ENCODE measurements around the gene HLF.

Gene HLF

DNA sequence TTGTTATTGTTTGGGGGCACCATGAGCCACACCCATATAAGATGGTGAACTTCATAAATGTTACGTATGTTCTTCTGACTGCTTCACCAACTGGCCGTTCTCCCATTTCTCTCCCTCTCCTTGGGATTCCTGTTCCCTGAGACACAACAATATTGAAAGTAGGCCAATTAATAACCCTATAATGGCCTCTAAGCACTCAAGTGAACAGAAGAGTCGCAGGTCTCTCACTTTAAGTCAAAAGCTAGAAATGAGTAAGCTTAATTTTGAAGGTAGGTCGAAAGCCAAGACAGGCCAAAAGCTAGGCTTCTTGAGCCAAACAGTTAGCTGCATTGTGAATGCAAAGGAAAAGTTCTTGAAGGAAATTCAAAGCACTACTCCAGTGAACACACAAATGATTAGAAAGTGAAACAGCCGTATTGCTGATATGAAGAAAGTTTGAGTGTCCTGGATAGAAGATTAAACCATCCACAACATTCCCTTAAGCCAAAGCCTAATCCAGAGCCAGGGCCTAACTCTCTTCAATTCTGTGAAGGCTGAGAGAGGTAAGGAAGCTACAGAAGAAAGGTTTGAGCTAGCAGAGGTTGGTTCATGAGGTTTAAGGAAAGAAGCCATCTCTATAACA, 25.8 kb downstream of the HLF start:
- DNase-seq (ENCODE audit: low spot score) = no peak

- no peak for DNase-seq (ENCODE audit: low spot score)
These were observed 26.4 kb downstream of the HLF start for GRCh38 chr17:55291114-55291507.

- no peak for DNase-seq (ENCODE audit: low spot score)
These were observed 27.3 kb downstream of the HLF start for GRCh38 chr17:55292094-55292493.

DNA sequence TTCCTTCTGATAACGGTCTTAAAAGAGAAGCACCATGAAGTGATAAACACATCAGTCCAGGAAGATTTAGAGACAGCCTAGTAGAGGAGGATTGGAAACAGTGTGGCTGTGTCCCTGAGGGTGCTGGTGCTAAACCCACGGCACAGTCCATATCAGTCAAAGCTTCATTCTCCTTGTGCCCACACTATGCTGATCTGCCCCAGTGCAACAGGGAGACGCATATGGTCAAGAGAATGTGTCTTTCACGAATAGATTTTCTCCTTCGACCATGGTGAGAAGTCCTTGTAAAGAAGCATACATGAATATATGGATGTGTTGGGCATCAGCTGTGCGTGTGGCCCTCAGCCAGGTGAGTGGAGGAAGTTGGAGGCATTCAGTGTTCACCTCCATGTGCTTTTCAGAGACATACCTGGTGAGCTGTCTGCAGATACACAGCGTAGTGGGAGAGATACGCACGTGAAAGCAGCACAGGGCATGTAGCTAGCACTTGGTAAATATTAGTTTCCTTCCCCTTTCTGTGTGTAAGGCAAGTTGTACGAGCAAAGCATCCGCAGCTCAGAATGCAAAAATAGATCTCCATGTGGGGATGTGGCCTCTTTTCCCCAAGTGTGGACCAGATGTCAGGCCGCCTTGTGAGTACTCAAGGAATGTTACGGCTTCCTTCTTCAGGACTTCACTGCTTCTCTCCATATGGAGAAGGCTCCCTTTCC, 29.4 kb downstream of the HLF start:
- DNase-seq (ENCODE audit: low spot score) = no peak

- peak; percentile 42 for DNase-seq (ENCODE audit: low spot score)
These were observed 30.8 kb downstream of the HLF start for GRCh38 chr17:55295411-55296170.

GRCh38 chr17:55296171-55296695, 31.5 kb downstream of the HLF start:
- no peak for DNase-seq (ENCODE audit: low spot score)

DNA sequence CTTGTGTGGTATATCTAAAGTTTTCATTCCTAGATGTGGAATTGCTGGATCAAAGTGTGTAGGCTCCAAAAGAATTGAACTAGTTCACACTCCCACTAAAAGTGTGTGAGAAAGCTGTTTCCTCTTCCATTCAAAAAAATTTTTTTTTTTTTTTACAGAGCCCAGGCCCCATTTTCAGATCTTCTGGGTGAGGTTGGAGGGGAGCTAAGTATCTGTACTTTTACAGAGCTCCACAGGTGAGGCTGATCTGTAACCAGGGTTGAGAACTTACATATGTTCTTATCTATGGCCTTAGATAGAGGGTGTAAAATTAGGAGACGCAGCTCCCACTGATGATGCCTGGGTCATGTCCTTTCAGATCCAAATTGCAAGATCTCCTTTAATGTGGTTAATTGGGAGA, 31.9 kb downstream of the HLF start:
- DNase-seq (ENCODE audit: low spot score) = no peak

- no peak for DNase-seq (ENCODE audit: low spot score)
These were observed 33.5 kb downstream of the HLF start for GRCh38 chr17:55298111-55298730.

GRCh38 chr17:55299162-55299838, 34.5 kb downstream of the HLF start:
- DNase-seq (ENCODE audit: low spot score) = no peak

DNA sequence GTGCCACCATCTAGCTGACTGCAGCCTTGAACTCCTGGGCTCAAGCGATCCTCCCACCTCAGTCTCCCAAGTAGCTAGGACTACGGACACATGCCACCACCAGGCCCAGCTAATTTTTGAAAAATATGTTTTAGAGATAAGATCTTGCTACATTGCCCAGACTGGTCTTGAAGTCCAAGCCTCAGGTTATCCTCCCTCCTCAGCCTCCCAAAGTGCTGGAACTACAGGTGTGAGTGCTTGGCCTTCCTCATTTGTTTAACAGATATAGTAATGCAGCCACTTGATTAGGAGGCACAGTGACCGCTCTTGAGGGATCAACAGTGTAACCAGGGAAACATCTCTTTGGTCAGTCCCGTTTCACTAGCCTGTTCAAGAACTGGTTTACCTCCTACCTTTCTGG, 35.1 kb downstream of the HLF start:
- DNase-seq (ENCODE audit: low spot score) = no peak

- no peak for DNase-seq (ENCODE audit: low spot score)
These were observed 35.9 kb downstream of the HLF start for GRCh38 chr17:55300479-55301290.

DNA sequence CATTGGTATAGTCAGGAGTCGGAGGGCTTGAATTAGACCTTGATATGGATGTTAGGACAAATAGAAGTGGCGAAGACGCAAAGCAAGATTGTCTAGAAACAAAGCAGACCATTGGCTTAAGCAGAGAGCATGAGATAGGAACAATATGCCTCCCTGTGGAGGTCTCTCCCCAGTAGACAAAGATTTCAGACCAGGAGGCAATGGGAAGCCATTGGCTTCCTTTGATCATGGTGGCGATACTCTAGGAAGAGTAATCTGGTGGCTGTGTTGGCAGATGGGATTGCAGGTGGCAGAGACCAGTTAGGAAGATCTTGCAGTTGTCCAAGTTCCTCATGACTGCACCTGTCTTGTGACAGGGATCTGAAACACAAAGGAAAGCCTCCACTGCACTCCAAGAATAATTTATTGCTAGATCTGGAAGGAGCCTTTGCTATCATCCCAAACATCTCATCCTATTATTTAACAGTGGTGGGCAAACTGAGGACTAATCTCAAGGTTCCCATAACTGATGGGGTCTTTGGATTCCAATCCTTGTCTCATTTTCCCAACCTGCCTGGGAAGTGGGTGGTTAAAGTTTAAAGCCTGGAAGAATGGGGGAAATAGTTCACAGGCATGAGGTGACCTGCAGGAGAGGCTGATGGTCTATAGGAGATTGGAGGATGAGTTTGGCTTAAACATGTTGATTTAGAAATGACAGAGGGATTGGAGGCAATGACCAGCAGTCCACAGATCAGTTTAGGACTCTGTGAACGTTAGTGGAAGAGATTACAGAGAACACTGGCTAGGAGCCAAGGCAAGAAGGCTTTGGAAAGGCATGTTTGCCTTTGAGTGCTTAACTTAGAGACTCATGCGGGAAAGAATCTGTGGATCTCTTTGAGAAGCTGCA, 37.0 kb downstream of the HLF start:
- no peak for DNase-seq (ENCODE audit: low spot score)

- no peak for DNase-seq (ENCODE audit: low spot score)
These were observed 37.6 kb downstream of the HLF start for GRCh38 chr17:55302407-55302787.

DNA sequence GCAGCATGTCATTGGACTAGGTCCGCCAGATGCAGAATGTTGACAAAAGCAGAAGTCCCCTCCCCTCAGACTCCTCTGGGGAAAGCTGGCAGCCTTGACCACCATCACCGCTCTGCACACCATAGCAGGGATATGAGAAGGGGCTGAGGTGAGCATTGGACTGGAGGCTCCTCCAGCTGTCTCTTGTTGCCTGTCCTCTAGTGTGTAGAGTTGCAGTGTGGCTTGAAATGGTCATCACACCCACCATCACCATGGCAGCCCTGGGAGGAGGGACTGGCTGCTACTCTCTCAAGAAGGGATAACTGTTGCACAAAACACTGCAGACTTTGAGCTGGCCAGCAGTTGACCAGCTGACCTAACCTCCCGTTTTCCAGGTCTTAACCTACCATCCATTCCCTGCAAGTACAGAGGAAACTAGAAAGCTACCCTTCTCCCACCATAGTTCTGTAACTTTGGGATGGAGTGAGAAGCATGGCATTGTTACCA, 38.3 kb downstream of the HLF start:
- no peak for DNase-seq (ENCODE audit: low spot score)

- no peak for DNase-seq (ENCODE audit: low spot score)
These were observed 39.0 kb downstream of the HLF start for GRCh38 chr17:55303701-55304145.

DNA sequence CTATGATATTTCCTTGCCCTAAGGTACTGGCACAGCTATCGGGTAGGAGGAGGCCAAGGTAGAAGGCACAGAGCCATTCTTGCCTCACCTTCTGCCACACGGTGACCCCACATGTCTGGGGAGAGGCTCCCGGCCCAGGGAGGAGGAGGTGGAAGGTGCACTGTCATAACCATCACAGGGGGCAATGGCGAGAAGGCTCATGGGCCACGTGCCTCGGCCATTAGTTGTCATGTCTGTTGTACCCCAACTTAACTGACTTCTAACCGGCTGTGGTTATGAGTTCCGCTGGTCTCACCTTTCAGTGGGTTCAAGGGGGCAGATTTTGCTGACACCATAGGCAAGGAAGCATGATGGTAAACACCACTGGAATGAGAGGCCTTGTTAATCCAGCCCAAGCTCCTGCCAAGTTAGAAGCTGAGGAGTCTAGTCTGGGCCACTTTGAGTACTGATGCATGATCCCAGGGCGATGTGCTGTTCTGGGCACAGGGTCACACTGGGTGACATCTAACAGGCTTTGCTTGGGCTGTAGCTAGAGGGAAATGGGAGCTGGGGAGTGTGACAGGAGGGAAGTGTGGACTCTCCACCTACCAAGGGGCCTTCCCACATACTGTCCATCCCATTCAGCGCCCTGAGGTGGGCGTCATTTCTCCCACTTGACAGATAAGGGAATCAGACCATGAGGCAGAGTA, 39.6 kb downstream of the HLF start:
- no peak for DNase-seq (ENCODE audit: low spot score)

GRCh38 chr17:55305321-55306087, 40.7 kb downstream of the HLF start:
- DNase-seq (ENCODE audit: low spot score) = no peak

- no peak for DNase-seq (ENCODE audit: low spot score)
These were observed 43.1 kb downstream of the HLF start for GRCh38 chr17:55307879-55308278.
